Measurements from ENCODE around the gene DHCR24. TPM values are rescaled to one million over a fixed set of nuclear protein-coding genes. Genes with fewer than 3 reads are reported as not detected.

Gene DHCR24
- total RNA-seq, 1 donor from 2014 or later, result 141 TPM

- Histone ChIP-seq H3K4me3 (no peak overlapping the region), H3K4me1 (peaks cover 19% of the 10 kb centered on the region), H3K27me3 (no peaks in the 10 kb centered on the region), H3K9me3 (no peaks in the 10 kb centered on the region), H3K27ac (no peak overlapping the region), H3K36me3 (no peaks in the 10 kb centered on the region)
- DNase-seq (ENCODE audit: extremely low spot score in 2 of 2), result no peak
- TF ChIP-seq POLR2AphosphoS5 (IDR thresholded peaks at IDR 0.05; ENCODE audit: insufficient read depth in 1 of 2, low read depth in 1 of 2), result no peak
- no peak for TF ChIP-seq POLR2A (IDR thresholded peaks at IDR 0.05)
- no peak for TF ChIP-seq CTCF (IDR thresholded peaks at IDR 0.05)
- intact Hi-C loops (cut with DNase I), result loop anchor here (10.0 kb wide), 1 partner anchor 731 kb away; no protein-coding TSS in a partner anchor
These were observed 81.0 kb downstream of the DHCR24 start for GRCh38 chr1:54805981-54806381.

- Histone ChIP-seq H3K9me3 (no peaks in the 10 kb centered on the region), H3K27me3 (no peaks in the 10 kb centered on the region), H3K27ac (no peak overlapping the region), H3K4me3 (no peak overlapping the region), H3K4me1 (peaks cover 24% of the 10 kb centered on the region), H3K36me3 (no peaks in the 10 kb centered on the region)
- intact Hi-C loops (cut with DNase I), result loop anchor here (10.0 kb wide), 1 partner anchor 731 kb away; no protein-coding TSS in a partner anchor
- DNase-seq (ENCODE audit: extremely low spot score in 2 of 2), result no peak
- TF ChIP-seq POLR2A (IDR thresholded peaks at IDR 0.05) (no peak), CTCF (IDR thresholded peaks at IDR 0.05) (no peak), POLR2AphosphoS5 (IDR thresholded peaks at IDR 0.05; ENCODE audit: insufficient read depth in 1 of 2, low read depth in 1 of 2) (no peak)
These were observed 81.5 kb downstream of the DHCR24 start for GRCh38 chr1:54805466-54805865.

- no peaks in the 10 kb centered on the region for H3K36me3 ChIP-seq
- TF ChIP-seq POLR2AphosphoS5 (IDR thresholded peaks at IDR 0.05; ENCODE audit: insufficient read depth in 1 of 2, low read depth in 1 of 2), result no peak
- TF ChIP-seq POLR2A (IDR thresholded peaks at IDR 0.05), result no peak
- TF ChIP-seq CTCF (IDR thresholded peaks at IDR 0.05), result no peak
- H3K27me3 ChIP-seq, result no peaks in the 10 kb centered on the region
- no peaks in the 10 kb centered on the region for H3K9me3 ChIP-seq
- H3K27ac ChIP-seq, result no peak overlapping the region
- peaks cover 26% of the 10 kb centered on the region for H3K4me1 ChIP-seq
- no peak for DNase-seq (ENCODE audit: extremely low spot score in 2 of 2)
- intact Hi-C loops (cut with DNase I), result loop anchor here (10.0 kb wide), 1 partner anchor 730 kb away; no protein-coding TSS in a partner anchor
- no peak overlapping the region for H3K4me3 ChIP-seq
These were observed 82.4 kb downstream of the DHCR24 start for GRCh38 chr1:54804471-54805132.

- DNase-seq (ENCODE audit: extremely low spot score in 2 of 2), result no peak
- no peaks in the 10 kb centered on the region for H3K27me3 ChIP-seq
- H3K4me1 ChIP-seq, result peaks cover 31% of the 10 kb centered on the region
- no peaks in the 10 kb centered on the region for H3K36me3 ChIP-seq
- intact Hi-C loops (cut with DNase I), result loop anchor here (10.0 kb wide), 1 partner anchor 729 kb away; no protein-coding TSS in a partner anchor
- peak in 1 of 2 donors; percentile 12 for TF ChIP-seq POLR2AphosphoS5 (IDR thresholded peaks at IDR 0.05; ENCODE audit: insufficient read depth in 1 of 2, low read depth in 1 of 2)
- TF ChIP-seq CTCF (IDR thresholded peaks at IDR 0.05), result no peak
- no peaks in the 10 kb centered on the region for H3K9me3 ChIP-seq
- no peak overlapping the region for H3K27ac ChIP-seq
- H3K4me3 ChIP-seq, result no peak overlapping the region
These were observed 83.1 kb downstream of the DHCR24 start for GRCh38 chr1:54803761-54804470.

Data from vagina (tissue), 2 donors.